ENCODE results near the gene SERPINA1. TPM values are rescaled to one million over a fixed set of nuclear protein-coding genes. Genes with fewer than 3 reads are reported as not detected.

The SERPINA1 gene
- total RNA-seq, 1 experiment from 2014 or later: not detected

DNA sequence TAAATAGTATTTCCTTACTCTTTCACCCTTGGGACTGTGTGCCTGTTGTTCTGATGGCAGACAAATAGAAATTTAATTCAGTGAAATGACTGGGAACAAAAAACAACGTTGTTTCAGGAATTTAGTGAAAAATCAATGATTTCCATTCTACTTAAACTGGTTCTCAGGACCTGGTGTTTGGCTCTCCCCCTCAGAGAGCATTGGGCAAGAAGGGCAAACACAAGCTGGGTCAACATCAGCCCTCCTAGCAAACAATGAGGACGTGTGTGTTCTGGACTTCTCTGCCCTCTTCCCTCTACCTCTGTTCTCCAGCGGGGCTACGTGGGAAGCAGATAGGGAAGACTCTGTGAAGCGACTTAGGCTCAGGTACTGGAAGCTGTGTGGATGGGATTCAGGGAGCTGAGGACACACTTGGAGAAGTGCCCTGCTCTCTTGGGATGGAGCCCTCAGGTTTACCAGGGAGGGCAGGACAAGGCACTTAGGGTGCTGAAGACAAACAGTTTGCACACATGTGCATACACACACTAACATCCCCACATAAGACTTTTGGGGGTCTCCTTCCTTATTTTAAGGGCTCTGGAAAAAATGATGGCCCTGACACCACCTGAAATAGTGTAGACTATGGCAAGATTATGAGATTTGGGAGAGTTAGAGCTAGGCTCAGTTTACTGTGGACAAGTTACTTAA lies 7.6 kb upstream of the SERPINA1 start:
- TF ChIP-seq, protein P1, sequence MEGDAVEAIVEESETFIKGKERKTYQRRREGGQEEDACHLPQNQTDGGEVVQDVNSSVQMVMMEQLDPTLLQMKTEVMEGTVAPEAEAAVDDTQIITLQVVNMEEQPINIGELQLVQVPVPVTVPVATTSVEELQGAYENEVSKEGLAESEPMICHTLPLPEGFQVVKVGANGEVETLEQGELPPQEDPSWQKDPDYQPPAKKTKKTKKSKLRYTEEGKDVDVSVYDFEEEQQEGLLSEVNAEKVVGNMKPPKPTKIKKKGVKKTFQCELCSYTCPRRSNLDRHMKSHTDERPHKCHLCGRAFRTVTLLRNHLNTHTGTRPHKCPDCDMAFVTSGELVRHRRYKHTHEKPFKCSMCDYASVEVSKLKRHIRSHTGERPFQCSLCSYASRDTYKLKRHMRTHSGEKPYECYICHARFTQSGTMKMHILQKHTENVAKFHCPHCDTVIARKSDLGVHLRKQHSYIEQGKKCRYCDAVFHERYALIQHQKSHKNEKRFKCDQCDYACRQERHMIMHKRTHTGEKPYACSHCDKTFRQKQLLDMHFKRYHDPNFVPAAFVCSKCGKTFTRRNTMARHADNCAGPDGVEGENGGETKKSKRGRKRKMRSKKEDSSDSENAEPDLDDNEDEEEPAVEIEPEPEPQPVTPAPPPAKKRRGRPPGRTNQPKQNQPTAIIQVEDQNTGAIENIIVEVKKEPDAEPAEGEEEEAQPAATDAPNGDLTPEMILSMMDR (conservative IDR thresholded peaks at IDR 0.05; ENCODE audit: low read depth, low read length): no peak
- no peak for TF ChIP-seq EZH2 (IDR thresholded peaks at IDR 0.05; ENCODE audit: borderline replicate concordance, low read depth, low read length, poor library complexity, severe bottlenecking)
- Histone ChIP-seq H3K27ac (ENCODE audit: low read depth, low read length, poor library complexity, severe bottlenecking) (no peak overlapping the region), H3K36me3 (ENCODE audit: insufficient read depth, low read length, poor library complexity, severe bottlenecking) (no peaks in the 10 kb centered on the region), H3K27me3 (replicated peaks; ENCODE audit: insufficient read depth, low read depth, low read length, poor library complexity) (no peaks in the 10 kb centered on the region), H3K4me3 (ENCODE audit: low read depth, low read length, poor library complexity, severe bottlenecking) (no peak overlapping the region), H3K4me1 (ENCODE audit: insufficient read depth, low read length, poor library complexity, severe bottlenecking) (peaks cover 7% of the 10 kb centered on the region), H3K9me3 (ENCODE audit: low read depth, low read length, poor library complexity, severe bottlenecking) (no peaks in the 10 kb centered on the region)
- DNase-seq (ENCODE audit: low spot score): no peak
- CTCF ChIA-PET: no interaction called here
- intact Hi-C loops (cut with micrococcal nuclease; ENCODE audit: unreplicated experiment): no loop called here
- BruUV-seq (replicated peaks): no TSS peak
- POLR2A ChIA-PET (ENCODE audit: low non-redundant PET): no interaction called here

DNA sequence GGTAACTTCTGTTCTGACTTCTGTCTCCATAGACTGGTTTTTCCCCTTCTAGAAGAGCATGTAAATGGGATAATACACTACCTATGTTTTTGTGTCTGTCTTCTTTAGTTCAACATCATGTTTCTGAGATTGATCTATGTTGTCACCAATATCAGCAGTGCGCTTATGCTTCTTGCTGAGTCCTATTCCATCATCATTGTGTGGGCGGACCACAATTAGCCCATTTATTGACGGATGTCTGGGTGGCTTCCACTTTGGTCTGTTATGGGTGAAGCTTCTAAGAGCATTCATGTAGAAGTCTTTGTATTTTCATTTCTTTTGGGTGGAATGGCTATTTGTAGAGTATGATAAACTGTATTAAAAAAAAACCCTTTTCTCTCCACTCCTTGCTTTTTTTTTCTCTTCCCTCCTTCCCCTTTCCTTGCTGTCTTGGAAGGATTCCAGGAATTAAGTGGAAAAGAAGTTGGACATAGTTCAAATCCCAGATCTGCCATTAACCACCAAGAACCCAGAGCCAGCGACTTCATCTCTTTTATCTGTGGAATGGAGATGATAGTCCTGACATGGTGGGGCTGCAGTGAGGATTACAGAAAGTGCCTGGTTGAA lies 7.0 kb upstream of the SERPINA1 start:
- BruUV-seq (replicated peaks): no TSS peak
- Histone ChIP-seq H3K27me3 (replicated peaks; ENCODE audit: insufficient read depth, low read depth, low read length, poor library complexity) (no peaks in the 10 kb centered on the region), H3K9me3 (ENCODE audit: low read depth, low read length, poor library complexity, severe bottlenecking) (no peaks in the 10 kb centered on the region), H3K27ac (ENCODE audit: low read depth, low read length, poor library complexity, severe bottlenecking) (no peak overlapping the region), H3K4me3 (ENCODE audit: low read depth, low read length, poor library complexity, severe bottlenecking) (no peak overlapping the region), H3K4me1 (ENCODE audit: insufficient read depth, low read length, poor library complexity, severe bottlenecking) (peaks cover 7% of the 10 kb centered on the region), H3K36me3 (ENCODE audit: insufficient read depth, low read length, poor library complexity, severe bottlenecking) (no peaks in the 10 kb centered on the region)
- ChIA-PET CTCF (no interaction called here), POLR2A (ENCODE audit: low non-redundant PET) (no interaction called here)
- TF ChIP-seq EZH2 (IDR thresholded peaks at IDR 0.05; ENCODE audit: borderline replicate concordance, low read depth, low read length, poor library complexity, severe bottlenecking): no peak
- TF ChIP-seq, protein P1 (conservative IDR thresholded peaks at IDR 0.05; ENCODE audit: low read depth, low read length): no peak
- intact Hi-C loops (cut with micrococcal nuclease; ENCODE audit: unreplicated experiment): no loop called here
- DNase-seq (ENCODE audit: low spot score): no peak

DNA sequence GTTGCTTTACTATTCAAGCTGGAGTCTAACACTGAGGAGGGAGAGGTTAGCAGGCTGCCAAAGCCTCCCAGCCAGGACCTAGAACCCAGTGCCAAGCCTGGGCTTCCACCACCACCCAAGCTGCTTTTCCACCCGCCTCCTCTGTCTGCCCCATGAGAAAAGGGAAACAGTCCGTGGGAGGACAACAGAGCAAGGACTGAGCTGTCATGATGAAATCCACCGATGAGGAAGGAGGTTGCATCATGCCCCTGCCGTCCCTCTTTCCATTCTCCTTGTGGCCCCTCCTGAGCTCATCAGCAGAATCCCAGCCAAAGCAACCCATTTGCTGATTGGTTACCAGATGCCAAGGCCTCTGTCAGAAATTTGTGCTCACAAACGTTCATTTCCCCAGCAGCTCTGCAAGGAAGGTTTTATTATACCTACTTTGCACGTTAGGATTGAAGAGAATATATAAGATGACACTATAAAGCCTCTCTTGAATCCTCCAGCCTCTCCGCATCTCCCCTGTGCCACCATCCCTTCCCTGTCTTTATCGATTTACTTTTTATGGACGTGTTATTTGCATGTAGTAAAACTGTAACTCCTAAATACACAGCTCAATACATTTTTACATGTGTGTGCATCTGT lies 6.3 kb upstream of the SERPINA1 start:
- CTCF ChIA-PET: no interaction called here
- no TSS peak for BruUV-seq (replicated peaks)
- POLR2A ChIA-PET (ENCODE audit: low non-redundant PET): no interaction called here
- Histone ChIP-seq H3K36me3 (ENCODE audit: insufficient read depth, low read length, poor library complexity, severe bottlenecking) (no peaks in the 10 kb centered on the region), H3K4me3 (ENCODE audit: low read depth, low read length, poor library complexity, severe bottlenecking) (no peak overlapping the region), H3K27me3 (replicated peaks; ENCODE audit: insufficient read depth, low read depth, low read length, poor library complexity) (no peaks in the 10 kb centered on the region), H3K4me1 (ENCODE audit: insufficient read depth, low read length, poor library complexity, severe bottlenecking) (peaks cover 7% of the 10 kb centered on the region), H3K9me3 (ENCODE audit: low read depth, low read length, poor library complexity, severe bottlenecking) (no peaks in the 10 kb centered on the region), H3K27ac (ENCODE audit: low read depth, low read length, poor library complexity, severe bottlenecking) (no peak overlapping the region)
- no peak for TF ChIP-seq EZH2 (IDR thresholded peaks at IDR 0.05; ENCODE audit: borderline replicate concordance, low read depth, low read length, poor library complexity, severe bottlenecking)
- TF ChIP-seq, protein P1 (conservative IDR thresholded peaks at IDR 0.05; ENCODE audit: low read depth, low read length): no peak
- intact Hi-C loops (cut with micrococcal nuclease; ENCODE audit: unreplicated experiment): no loop called here
- peak; percentile 17 for DNase-seq (ENCODE audit: low spot score)
